Heart right ventricle (tissue), 16 donors: ENCODE measurements around the gene CLIP3. TPM values are rescaled to one million over a fixed set of nuclear protein-coding genes. Genes with fewer than 3 reads are reported as not detected.
"Not testable (repeated sequence)": the region's sequence is repeated elsewhere in the genome, so short reads cannot be mapped to it uniquely, and the experiment has no call there.

Experiments used
- ATAC-seq, 8 donors: fragments of 200-7000 bp; cut with Tn5 transposase; one replicate each; pipeline ENCODE4 v1.9.1; 2020; ENCODE audit warnings: mild to moderate bottlenecking in 8 of 8, moderate library complexity in 8 of 8, moderate number of reproducible peaks in 1 of 8
- DNase-seq, 2 donors: peaks; one replicate each; pipeline ENCODE4 v3.0.0-alpha.2; 2020
- H3K27ac ChIP-seq, 10 donors: fragments of 200-600 bp; sonication (generic) in 2 of 10; one replicate each; pipeline versions ENCODE4 v1.5.0 to v1.8.0; 2020 to 2022; ENCODE audit warnings: mild to moderate bottlenecking in 3 of 10
- H3K27me3 ChIP-seq, 7 donors: fragments of 200-600 bp; one replicate each; pipeline ENCODE4 v1.8.0; 2021 to 2022; ENCODE audit warnings: mild to moderate bottlenecking in 2 of 7
- H3K36me3 ChIP-seq, 9 donors: fragments of 200-600 bp; sonication (generic) in 1 of 9; one replicate each; pipeline versions ENCODE4 v1.5.0 to v1.8.0; 2020 to 2022; ENCODE audit warnings: mild to moderate bottlenecking in 2 of 9
- H3K4me1 ChIP-seq, 9 donors: fragments of 200-600 bp; sonication (generic) in 1 of 9; one replicate each; pipeline versions ENCODE4 v1.5.0 to v1.8.0; 2020 to 2022; ENCODE audit warnings: mild to moderate bottlenecking in 4 of 9
- H3K4me3 ChIP-seq, 10 donors: fragments of 200-600 bp; sonication (generic) in 2 of 10; one replicate each; pipeline versions ENCODE4 v1.5.0 to v1.8.0; 2020 to 2022; ENCODE audit warnings: mild to moderate bottlenecking in 7 of 10, moderate library complexity in 2 of 10
- H3K9me3 ChIP-seq, 11 donors: fragments of 200-600 bp in 10 of 11; sonication (generic) in 2 of 11; one replicate each; pipeline versions ENCODE4 v1.5.0 to v1.8.0; 2013 to 2022; ENCODE audit warnings: mild to moderate bottlenecking in 2 of 11, control low read depth in 1 of 11, moderate library complexity in 1 of 11
- WGBS, 2 donors: extraction: QIAGEN DNeasy Blood & Tissue Kit; methylation state at CpG; one replicate each; pipeline ENCODE4 v1.1.7; 2013; ENCODE audit warnings: inconsistent platforms in 1 of 2; 5-methylcytosine and 5-hydroxymethylcytosine counted together
- intact Hi-C, 10 donors: fragments of 100-400 bp; cut with DNase I; formaldehyde crosslinking; loops; one replicate each; pipeline versions ENCODE4 v1.11.1 to v1.14.2; 2022
- polyA plus RNA-seq, 2 donors: library from polyadenylated mRNA; stranded (reverse); fragments of 200-250 nt; gene quantifications; one replicate each; pipeline ENCODE4 v1.2.3, GENCODE V29; 2013
- total RNA-seq, 10 donors: library from RNA; stranded (reverse); fragmentation: NEBNext Ultra II Directional in 3 of 10; extraction: Animal tissue kit (Norgen Biotek cat#: 25700) in 3 of 10; gene quantifications; one replicate each; pipeline versions ENCODE4 v1.2.1 to v1.2.4, GENCODE V29; 2021 to 2023
- TF ChIP-seq, protein P1 (sequence below), 9 donors: fragments of 200-600 bp; sonication (generic) in 2 of 9; IDR thresholded peaks; one replicate each; pipeline versions ENCODE4 v1.5.0 to v1.8.0; 2021 to 2022; ENCODE audit warnings: antibody characterized with exemption in 9 of 9, mild to moderate bottlenecking in 5 of 9, moderate library complexity in 1 of 9
- donor health status: Arrhythmogenic right ventricular cardiomyopathy.
- donor health status: ischemic (EF 13 %, LVEDD 7.1; RV severe dilation, severe dysfunction).
- donor health status: healthy with polysubstance abuse.
- donor health status: DM: no; HTN: yes; CAD: no.
- donor health status: DM: no; HTN: no; CAD: no.
- donor health status: ischemic (EF 25% LVEDD 6.9; RV normal size, moderate dysfunction).
- donor health status: ischemic (EF 25% LVEDD 5.7; RV mildly dilated, moderate dysfunction).
- donor health status: healthy.
- donor health status: DM: yes; HTN: yes; CAD: no.
- donor health status: Ischemic cardiomyopathy.
- donor health status: ischemic (EF 35%, LVEDD 5.7; RV mildly dilated, moderate dysfunction).
- donor health status: nonischemic (EF 11% LVEDD 7.7; RV severe dilation, severe dysfunction).
- donor health status: DM: yes; HTN: yes; CAD: no.
- donor health status: PGD.
- donor health status: ischemic (EF 29% LVEDD 5.4; RV normal size, mild dysfunction).
- donor health status: nonischemic (EF 23%, LVEDD 6.1; RV moderate dilation, normal function).

CLIP3 gene
- total and polyA plus RNA-seq, 12 donors = 1.2 to 7.5 (median 3.8) TPM

DNA sequence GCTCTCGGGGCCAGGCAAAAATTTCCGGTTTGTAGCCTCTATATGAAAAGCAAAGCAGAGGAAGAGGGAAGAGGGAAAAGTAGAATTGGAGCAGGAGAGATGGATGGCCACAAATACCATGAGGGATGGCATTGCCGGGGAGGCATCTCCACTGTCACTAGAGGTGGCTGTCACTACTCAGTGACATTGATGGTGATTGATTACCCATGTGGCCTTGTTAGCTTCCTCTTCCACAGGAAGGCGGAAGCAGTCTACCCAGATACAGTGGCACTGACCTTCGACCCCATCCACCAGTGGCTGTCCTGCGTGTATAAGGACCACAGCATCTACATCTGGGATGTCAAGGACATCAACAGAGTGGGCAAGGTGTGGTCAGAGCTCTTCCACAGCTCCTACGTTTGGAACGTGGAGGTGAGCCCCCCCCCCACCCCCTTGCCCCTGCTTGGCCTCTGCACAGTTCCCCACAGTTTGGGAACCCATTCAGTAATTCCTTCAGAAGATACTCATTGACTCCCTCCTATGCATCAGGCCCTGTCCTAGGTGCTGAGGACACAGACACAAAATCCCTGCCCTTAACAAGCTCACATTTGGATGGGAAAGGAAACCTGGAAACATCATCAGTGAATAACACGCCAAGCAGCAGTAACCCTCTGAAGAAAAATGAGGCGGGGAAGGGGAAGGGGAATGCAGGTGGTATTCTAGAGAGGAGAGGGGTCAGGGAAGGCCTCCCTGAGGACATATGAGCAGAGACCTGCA, 40.6 kb upstream of the CLIP3 start:
- H3K27me3 ChIP-seq = no peaks in the 10 kb centered on the region
- ATAC-seq = no peak
- H3K4me3 ChIP-seq = no peak overlapping the region
- intact Hi-C loops = no loop called here
- no peak overlapping the region for H3K27ac ChIP-seq
- H3K9me3 ChIP-seq = no peaks in the 10 kb centered on the region
- 84 to 86% methylated on average over 10 of the region's 10 CpGs for WGBS, 2 donors
- TF ChIP-seq, protein P1, sequence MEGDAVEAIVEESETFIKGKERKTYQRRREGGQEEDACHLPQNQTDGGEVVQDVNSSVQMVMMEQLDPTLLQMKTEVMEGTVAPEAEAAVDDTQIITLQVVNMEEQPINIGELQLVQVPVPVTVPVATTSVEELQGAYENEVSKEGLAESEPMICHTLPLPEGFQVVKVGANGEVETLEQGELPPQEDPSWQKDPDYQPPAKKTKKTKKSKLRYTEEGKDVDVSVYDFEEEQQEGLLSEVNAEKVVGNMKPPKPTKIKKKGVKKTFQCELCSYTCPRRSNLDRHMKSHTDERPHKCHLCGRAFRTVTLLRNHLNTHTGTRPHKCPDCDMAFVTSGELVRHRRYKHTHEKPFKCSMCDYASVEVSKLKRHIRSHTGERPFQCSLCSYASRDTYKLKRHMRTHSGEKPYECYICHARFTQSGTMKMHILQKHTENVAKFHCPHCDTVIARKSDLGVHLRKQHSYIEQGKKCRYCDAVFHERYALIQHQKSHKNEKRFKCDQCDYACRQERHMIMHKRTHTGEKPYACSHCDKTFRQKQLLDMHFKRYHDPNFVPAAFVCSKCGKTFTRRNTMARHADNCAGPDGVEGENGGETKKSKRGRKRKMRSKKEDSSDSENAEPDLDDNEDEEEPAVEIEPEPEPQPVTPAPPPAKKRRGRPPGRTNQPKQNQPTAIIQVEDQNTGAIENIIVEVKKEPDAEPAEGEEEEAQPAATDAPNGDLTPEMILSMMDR (IDR thresholded peaks at IDR 0.05) = no peak
- no peak for DNase-seq
- H3K4me1 ChIP-seq = peaks cover 0 to 9% (median 0%) of the 10 kb centered on the region in 9 donors
- H3K36me3 ChIP-seq = peaks cover 0 to 38% (median 0%) of the 10 kb centered on the region in 9 donors

DNA sequence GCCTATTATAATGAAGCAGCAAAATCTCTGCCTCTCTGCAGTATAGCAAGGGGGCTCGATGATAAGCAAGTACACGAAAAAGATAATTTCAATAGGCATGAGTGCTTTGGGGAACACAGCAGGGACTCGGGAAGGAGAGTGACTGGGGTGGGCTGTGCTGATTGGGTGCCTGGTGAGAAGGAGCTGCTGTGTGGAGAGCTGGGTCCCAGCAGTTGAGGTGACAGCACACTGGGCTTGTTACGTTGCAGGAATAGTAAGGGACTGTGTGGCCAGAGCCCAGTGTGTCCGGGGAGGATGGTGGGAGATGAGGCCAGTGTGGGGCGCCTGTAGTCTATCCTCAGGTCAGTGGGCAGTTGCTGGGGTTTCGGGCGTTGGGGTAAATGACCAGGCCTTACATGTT, 39.4 kb upstream of the CLIP3 start:
- WGBS, 2 donors = 68 to 82% methylated on average over 8 of the region's 8 CpGs
- DNase-seq = no peak

DNA sequence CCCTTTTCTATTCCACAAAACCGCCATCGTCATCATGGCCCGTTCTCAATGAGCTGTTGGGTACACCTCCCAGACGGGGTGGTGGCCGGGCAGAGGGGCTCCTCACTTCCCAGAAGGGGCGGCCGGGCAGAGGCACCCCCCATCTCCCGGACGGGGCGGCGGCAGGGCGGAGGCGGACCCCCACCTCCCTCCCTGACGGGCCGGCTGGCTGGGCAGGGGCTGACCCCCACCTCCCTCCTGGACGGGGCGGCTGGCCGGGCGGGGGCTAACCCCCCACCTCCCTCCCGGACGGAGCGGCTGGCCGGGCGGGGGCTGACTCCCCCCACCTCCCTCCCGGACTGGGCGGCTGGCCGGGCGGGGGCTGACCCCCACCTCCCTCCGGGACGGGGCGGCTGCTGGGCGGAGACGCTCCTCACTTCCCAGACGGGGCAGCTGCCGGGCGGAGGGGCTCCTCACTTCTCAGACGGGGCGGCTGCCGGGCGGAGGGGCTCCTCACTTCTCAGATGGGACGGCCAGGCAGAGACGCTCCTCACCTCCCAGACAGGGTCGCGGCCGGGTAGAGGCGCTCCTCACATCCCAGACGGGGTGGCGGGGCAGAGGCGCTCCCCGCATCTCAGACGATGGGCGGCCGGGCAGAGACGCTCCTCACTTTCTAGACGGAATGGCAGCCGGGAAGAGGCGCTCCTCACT, 36.3 kb upstream of the CLIP3 start:
- peaks cover 0 to 44% (median 0%) of the 10 kb centered on the region in 9 donors for H3K36me3 ChIP-seq
- 97% methylated on average over 37 to 54 of the region's 57 CpGs for WGBS, 2 donors
- H3K4me1 ChIP-seq, H3K4me3 ChIP-seq, H3K27me3 ChIP-seq, DNase-seq, ATAC-seq, H3K9me3 ChIP-seq, H3K27ac ChIP-seq: not testable (repeated sequence)
- intact Hi-C loops = loop anchor here in 3 of 10 donors (5.0 to 10.0 kb wide), 3 partner anchors 33 to 106 kb away; partner anchors contain the start of genes OVOL3 (in 1 of the 3), POLR2I (in 1 of the 3) and TBCB (in 1 of the 3)

More for the DNA sequence above, 39.4 kb upstream of the CLIP3 start:
- H3K36me3 ChIP-seq = peaks cover 0 to 46% (median 0%) of the 10 kb centered on the region in 9 donors
- H3K4me1 ChIP-seq = peaks cover 0 to 9% (median 0%) of the 10 kb centered on the region in 9 donors
- intact Hi-C loops = no loop called here
- no peaks in the 10 kb centered on the region for H3K9me3 ChIP-seq
- ATAC-seq = peak in 2 of 8 donors; percentile 15 to 44
- H3K27me3 ChIP-seq = no peaks in the 10 kb centered on the region
- no peak overlapping the region for H3K4me3 ChIP-seq
- TF ChIP-seq, protein P1 (IDR thresholded peaks at IDR 0.05) = no peak
- no peak overlapping the region for H3K27ac ChIP-seq

DNA sequence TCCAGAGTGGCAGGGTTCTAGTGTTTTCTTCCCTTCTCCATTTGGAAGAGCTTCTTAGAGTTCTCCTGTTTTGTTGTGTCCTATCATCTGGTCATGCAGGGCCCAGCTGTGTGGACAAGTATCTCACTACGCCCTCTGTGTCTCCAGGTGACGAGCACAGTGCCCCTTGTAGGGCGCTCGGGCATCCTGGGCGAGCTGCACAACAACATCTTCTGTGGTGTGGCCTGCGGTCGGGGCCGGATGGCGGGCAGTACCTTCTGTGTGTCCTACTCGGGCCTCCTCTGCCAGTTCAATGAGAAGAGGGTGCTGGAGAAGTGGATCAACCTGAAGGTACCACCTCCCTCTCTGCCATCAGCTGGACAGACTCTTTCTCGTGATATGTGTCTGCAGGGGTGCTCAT, 35.0 kb upstream of the CLIP3 start:
- DNase-seq (no peak), ATAC-seq (no peak)
- Histone ChIP-seq H3K4me1 (peaks cover 0 to 9% (median 0%) of the 10 kb centered on the region in 9 donors), H3K9me3 (no peaks in the 10 kb centered on the region), H3K27ac (no peak overlapping the region), H3K36me3 (peaks cover 0 to 39% (median 0%) of the 10 kb centered on the region in 9 donors), H3K27me3 (no peaks in the 10 kb centered on the region), H3K4me3 (no peak overlapping the region)
- intact Hi-C loops = loop anchor here in 3 of 10 donors (5.0 to 10.0 kb wide), 3 partner anchors 35 to 107 kb away; partner anchors contain the start of genes OVOL3 (in 1 of the 3), POLR2I (in 1 of the 3) and TBCB (in 1 of the 3)
- TF ChIP-seq, protein P1 (IDR thresholded peaks at IDR 0.05) = no peak
- 96 to 97% methylated on average over 11 of the region's 11 CpGs for WGBS, 2 donors
